ENCODE results near the gene ARHGAP44.

Gene ARHGAP44

DNA sequence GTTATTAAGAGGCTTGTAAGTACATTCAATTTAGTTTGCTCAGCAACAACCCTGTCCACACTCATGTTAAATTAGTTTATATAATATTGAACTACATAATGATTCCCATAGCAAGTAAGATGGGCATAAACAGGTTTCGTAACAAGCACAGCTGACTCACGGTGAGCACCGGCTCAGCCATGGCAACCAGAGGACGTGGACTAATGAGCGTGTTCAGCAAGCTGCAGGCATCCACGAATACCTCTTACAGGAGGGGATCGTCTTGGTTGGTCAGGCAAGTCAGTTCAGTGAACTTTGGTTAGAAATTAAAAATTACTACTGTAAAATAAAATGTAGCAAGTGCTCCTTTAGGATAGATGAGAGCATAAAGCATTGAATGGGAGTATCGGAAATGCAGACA is 170.1 kb downstream of the ARHGAP44 start:
- H3K9me3 ChIP-seq (ENCODE audit: control insufficient read depth, insufficient read depth, low read depth, low read length), result no peaks in the 10 kb centered on the region
- no peak overlapping the region for H3K27ac ChIP-seq (ENCODE audit: extremely low read depth, low read depth, low read length)
- TF ChIP-seq ZNF112 (tag by site-specific recombination; IDR thresholded peaks at IDR 0.05) (no peak), YY2 (tag by site-specific recombination; IDR thresholded peaks at IDR 0.05) (no peak), ZNF140 (tag by site-specific recombination; IDR thresholded peaks at IDR 0.05) (no peak), ZNF19 (tag by site-specific recombination; IDR thresholded peaks at IDR 0.05; ENCODE audit: low read depth) (no peak), GFI1B (tag by site-specific recombination; IDR thresholded peaks at IDR 0.05) (no peak), ZBTB11 (tag by site-specific recombination; conservative IDR thresholded peaks at IDR 0.05; ENCODE audit: low read depth) (no peak), ZNF324 (tag by site-specific recombination; IDR thresholded peaks at IDR 0.05) (no peak), ZSCAN18 (tag by site-specific recombination; IDR thresholded peaks at IDR 0.05) (no peak), ZNF654 (tag by site-specific recombination; IDR thresholded peaks at IDR 0.05; ENCODE audit: low read depth) (no peak), ZBTB44 (tag by site-specific recombination; IDR thresholded peaks at IDR 0.05) (no peak), ZNF571 (tag by site-specific recombination; IDR thresholded peaks at IDR 0.05) (no peak), GLIS2 (tag by site-specific recombination; IDR thresholded peaks at IDR 0.05) (no peak), ZBTB26 (tag by site-specific recombination; optimal IDR thresholded peaks at IDR 0.05) (no peak), ZNF394 (tag by site-specific recombination; IDR thresholded peaks at IDR 0.05; ENCODE audit: borderline replicate concordance) (no peak)
- TF ChIP-seq, protein P1, sequence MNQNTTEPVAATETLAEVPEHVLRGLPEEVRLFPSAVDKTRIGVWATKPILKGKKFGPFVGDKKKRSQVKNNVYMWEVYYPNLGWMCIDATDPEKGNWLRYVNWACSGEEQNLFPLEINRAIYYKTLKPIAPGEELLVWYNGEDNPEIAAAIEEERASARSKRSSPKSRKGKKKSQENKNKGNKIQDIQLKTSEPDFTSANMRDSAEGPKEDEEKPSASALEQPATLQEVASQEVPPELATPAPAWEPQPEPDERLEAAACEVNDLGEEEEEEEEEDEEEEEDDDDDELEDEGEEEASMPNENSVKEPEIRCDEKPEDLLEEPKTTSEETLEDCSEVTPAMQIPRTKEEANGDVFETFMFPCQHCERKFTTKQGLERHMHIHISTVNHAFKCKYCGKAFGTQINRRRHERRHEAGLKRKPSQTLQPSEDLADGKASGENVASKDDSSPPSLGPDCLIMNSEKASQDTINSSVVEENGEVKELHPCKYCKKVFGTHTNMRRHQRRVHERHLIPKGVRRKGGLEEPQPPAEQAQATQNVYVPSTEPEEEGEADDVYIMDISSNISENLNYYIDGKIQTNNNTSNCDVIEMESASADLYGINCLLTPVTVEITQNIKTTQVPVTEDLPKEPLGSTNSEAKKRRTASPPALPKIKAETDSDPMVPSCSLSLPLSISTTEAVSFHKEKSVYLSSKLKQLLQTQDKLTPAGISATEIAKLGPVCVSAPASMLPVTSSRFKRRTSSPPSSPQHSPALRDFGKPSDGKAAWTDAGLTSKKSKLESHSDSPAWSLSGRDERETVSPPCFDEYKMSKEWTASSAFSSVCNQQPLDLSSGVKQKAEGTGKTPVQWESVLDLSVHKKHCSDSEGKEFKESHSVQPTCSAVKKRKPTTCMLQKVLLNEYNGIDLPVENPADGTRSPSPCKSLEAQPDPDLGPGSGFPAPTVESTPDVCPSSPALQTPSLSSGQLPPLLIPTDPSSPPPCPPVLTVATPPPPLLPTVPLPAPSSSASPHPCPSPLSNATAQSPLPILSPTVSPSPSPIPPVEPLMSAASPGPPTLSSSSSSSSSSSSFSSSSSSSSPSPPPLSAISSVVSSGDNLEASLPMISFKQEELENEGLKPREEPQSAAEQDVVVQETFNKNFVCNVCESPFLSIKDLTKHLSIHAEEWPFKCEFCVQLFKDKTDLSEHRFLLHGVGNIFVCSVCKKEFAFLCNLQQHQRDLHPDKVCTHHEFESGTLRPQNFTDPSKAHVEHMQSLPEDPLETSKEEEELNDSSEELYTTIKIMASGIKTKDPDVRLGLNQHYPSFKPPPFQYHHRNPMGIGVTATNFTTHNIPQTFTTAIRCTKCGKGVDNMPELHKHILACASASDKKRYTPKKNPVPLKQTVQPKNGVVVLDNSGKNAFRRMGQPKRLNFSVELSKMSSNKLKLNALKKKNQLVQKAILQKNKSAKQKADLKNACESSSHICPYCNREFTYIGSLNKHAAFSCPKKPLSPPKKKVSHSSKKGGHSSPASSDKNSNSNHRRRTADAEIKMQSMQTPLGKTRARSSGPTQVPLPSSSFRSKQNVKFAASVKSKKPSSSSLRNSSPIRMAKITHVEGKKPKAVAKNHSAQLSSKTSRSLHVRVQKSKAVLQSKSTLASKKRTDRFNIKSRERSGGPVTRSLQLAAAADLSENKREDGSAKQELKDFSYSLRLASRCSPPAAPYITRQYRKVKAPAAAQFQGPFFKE (tag by site-specific recombination; IDR thresholded peaks at IDR 0.05; ENCODE audit: borderline replicate concordance), result no peak
- TF ChIP-seq, protein P2, sequence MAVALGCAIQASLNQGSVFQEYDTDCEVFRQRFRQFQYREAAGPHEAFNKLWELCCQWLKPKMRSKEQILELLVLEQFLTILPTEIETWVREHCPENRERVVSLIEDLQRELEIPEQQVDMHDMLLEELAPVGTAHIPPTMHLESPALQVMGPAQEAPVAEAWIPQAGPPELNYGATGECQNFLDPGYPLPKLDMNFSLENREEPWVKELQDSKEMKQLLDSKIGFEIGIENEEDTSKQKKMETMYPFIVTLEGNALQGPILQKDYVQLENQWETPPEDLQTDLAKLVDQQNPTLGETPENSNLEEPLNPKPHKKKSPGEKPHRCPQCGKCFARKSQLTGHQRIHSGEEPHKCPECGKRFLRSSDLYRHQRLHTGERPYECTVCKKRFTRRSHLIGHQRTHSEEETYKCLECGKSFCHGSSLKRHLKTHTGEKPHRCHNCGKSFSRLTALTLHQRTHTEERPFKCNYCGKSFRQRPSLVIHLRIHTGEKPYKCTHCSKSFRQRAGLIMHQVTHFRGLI (tag by site-specific recombination; IDR thresholded peaks at IDR 0.05), result no peak
- H3K4me3 ChIP-seq (ENCODE audit: low read depth, low read length), result no peak overlapping the region
- ChIA-PET POLR2A (no interaction called here), CTCF (no interaction called here)
- peaks cover 20 to 57% of the 10 kb centered on the region in 2 experiments for H3K36me3 ChIP-seq (ENCODE audit: control insufficient read depth in 2 of 2, insufficient read depth in 1 of 2, low read length in 2 of 2)
- no peaks in the 10 kb centered on the region for H3K4me1 ChIP-seq (ENCODE audit: control insufficient read depth, insufficient read depth, low read length)

Measured in HEK293 (cell line).